Measurements from ENCODE around the gene TCP1. TPM values are rescaled to one million over a fixed set of nuclear protein-coding genes. Genes with fewer than 3 reads are reported as not detected.
"Not testable (repeated sequence)": the region's sequence is repeated elsewhere in the genome, so short reads cannot be mapped to it uniquely, and the experiment has no call there.

Gene TCP1
- total RNA-seq, 1 experiment from 2014 or later = 412 TPM

GRCh38 chr6:159751448-159751847 is 38.0 kb downstream of the TCP1 start:
- Histone ChIP-seq H3K23me2 (ENCODE audit: insufficient read length, low read depth, low read length, poor library complexity, severe bottlenecking) (no peaks in the 10 kb centered on the region), H2BK15ac (ENCODE audit: low read depth, low read length) (no peak overlapping the region), H3K23ac (ENCODE audit: insufficient read length, low read depth, low read length) (no peak overlapping the region), H3K79me2 (ENCODE audit: insufficient read depth, low read length) (no peaks in the 10 kb centered on the region), H3K27ac (ENCODE audit: insufficient read length, low read depth, low read length) (no peak overlapping the region), H3K4me2 (ENCODE audit: insufficient read depth, insufficient read length, low read length) (no peak overlapping the region), H3K9me3 (ENCODE audit: control insufficient read depth, low read depth, low read length) (no peaks in the 10 kb centered on the region), H2BK20ac (ENCODE audit: low read depth, low read length, poor library complexity, severe bottlenecking) (no peak overlapping the region), H2AK5ac (ENCODE audit: insufficient read length, low read length) (no peak overlapping the region), H2BK120ac (ENCODE audit: low read depth, low read length, poor library complexity, severe bottlenecking) (no peak overlapping the region), H2BK12ac (ENCODE audit: insufficient read length, low read depth, low read length) (no peak overlapping the region), H4K8ac (replicated peaks; ENCODE audit: insufficient read length, low read depth, low read length) (no peak overlapping the region), H3K14ac (ENCODE audit: insufficient read depth, low read length) (no peak overlapping the region), H3K4ac (ENCODE audit: low read depth, low read length) (no peak overlapping the region), H2AFZ (ENCODE audit: low read length) (no peak overlapping the region), H4K91ac (ENCODE audit: insufficient read length, low read depth, low read length) (no peak overlapping the region), H3K27me3 (ENCODE audit: insufficient read depth, low read length) (no peaks in the 10 kb centered on the region), H4K5ac (ENCODE audit: insufficient read length, low read depth, low read length) (no peak overlapping the region), H4K20me1 (ENCODE audit: control insufficient read depth, insufficient read depth, insufficient read length) (no peaks in the 10 kb centered on the region), H3K79me1 (ENCODE audit: insufficient read depth, low read depth, low read length, poor library complexity, severe bottlenecking) (no peaks in the 10 kb centered on the region), H3T11ph (ENCODE audit: low read length) (no peak overlapping the region), H3K56ac (ENCODE audit: insufficient read length, low read depth, low read length) (no peak overlapping the region), H3K9ac (ENCODE audit: extremely low read depth, insufficient read length, low read length) (no peak overlapping the region), H2BK5ac (ENCODE audit: insufficient read length, low read length) (no peak overlapping the region), H3K18ac (ENCODE audit: insufficient read length, low read depth, low read length) (no peak overlapping the region), H3K4me1 (ENCODE audit: insufficient read depth, low read length) (no peaks in the 10 kb centered on the region)
- WGBS (ENCODE audit: extremely low coverage, insufficient read length, low lambda C conversion rate) = no CpG with 5 or more reads among the region's 3 CpGs
- Mint-ChIP-seq H3K4me3 (no peak overlapping the region; a peak in 1 of 5 replicates), H3K27ac (peak overlapping the region in 1 of 3 experiments; percentile 22; a peak in 1 of 7 replicates), H3K9me3 (no peaks in the 10 kb centered on the region), H3K36me3 (ENCODE audit: insufficient read depth in 1 of 3, low read depth in 3 of 3) (peaks cover 49 to 91% (median 90%) of the 10 kb centered on the region in 3 experiments; a peak in 6 of 7 replicates), H3K27me3 (ENCODE audit: low read depth) (no peaks in the 10 kb centered on the region), H3K4me1 (no peaks in the 10 kb centered on the region)
- TF ChIP-seq CTCF (conservative IDR thresholded peaks at IDR 0.05) = no peak
- DNase-seq = no peak

- H4K91ac ChIP-seq (ENCODE audit: insufficient read length, low read depth, low read length); H3K9me3 ChIP-seq (ENCODE audit: control insufficient read depth, low read depth, low read length); H2BK15ac ChIP-seq (ENCODE audit: low read depth, low read length); H3K4me1 ChIP-seq (ENCODE audit: insufficient read depth, low read length); H3K23ac ChIP-seq (ENCODE audit: insufficient read length, low read depth, low read length); H3K27ac Mint-ChIP-seq; H3K23me2 ChIP-seq (ENCODE audit: insufficient read length, low read depth, low read length, poor library complexity, severe bottlenecking); H3K4me1 Mint-ChIP-seq; H3K79me2 ChIP-seq (ENCODE audit: insufficient read depth, low read length); H3K79me1 ChIP-seq (ENCODE audit: insufficient read depth, low read depth, low read length, poor library complexity, severe bottlenecking); H3K4me3 Mint-ChIP-seq; H3K9ac ChIP-seq (ENCODE audit: extremely low read depth, insufficient read length, low read length); H2AK5ac ChIP-seq (ENCODE audit: insufficient read length, low read length); H3K14ac ChIP-seq (ENCODE audit: insufficient read depth, low read length); H2BK12ac ChIP-seq (ENCODE audit: insufficient read length, low read depth, low read length); H2BK120ac ChIP-seq (ENCODE audit: low read depth, low read length, poor library complexity, severe bottlenecking); H3K4ac ChIP-seq (ENCODE audit: low read depth, low read length); DNase-seq; H2AFZ ChIP-seq (ENCODE audit: low read length); H3K56ac ChIP-seq (ENCODE audit: insufficient read length, low read depth, low read length); H3T11ph ChIP-seq (ENCODE audit: low read length); H4K8ac ChIP-seq (replicated peaks; ENCODE audit: insufficient read length, low read depth, low read length); H3K9me3 Mint-ChIP-seq; H3K27ac ChIP-seq (ENCODE audit: insufficient read length, low read depth, low read length); H4K20me1 ChIP-seq (ENCODE audit: control insufficient read depth, insufficient read depth, insufficient read length); H2BK5ac ChIP-seq (ENCODE audit: insufficient read length, low read length); H3K18ac ChIP-seq (ENCODE audit: insufficient read length, low read depth, low read length); H2BK20ac ChIP-seq (ENCODE audit: low read depth, low read length, poor library complexity, severe bottlenecking); H3K27me3 ChIP-seq (ENCODE audit: insufficient read depth, low read length); H3K4me2 ChIP-seq (ENCODE audit: insufficient read depth, insufficient read length, low read length); H4K5ac ChIP-seq (ENCODE audit: insufficient read length, low read depth, low read length); H3K27me3 Mint-ChIP-seq (ENCODE audit: low read depth): not testable (repeated sequence)
- no CpG with 5 or more reads among the region's 7 CpGs for WGBS (ENCODE audit: extremely low coverage, insufficient read length, low lambda C conversion rate)
- peaks cover 55 to 93% (median 90%) of the 10 kb centered on the region in 3 experiments; a peak in 6 of 7 replicates for H3K36me3 Mint-ChIP-seq (ENCODE audit: insufficient read depth in 1 of 3, low read depth in 3 of 3)
These were observed 41.3 kb downstream of the TCP1 start for GRCh38 chr6:159748127-159748526.

Measured in H9 (cell line).